ENCODE data around the gene AACS.

The AACS gene

GRCh38 chr12:125187780-125188741 is 122.8 kb downstream of the AACS start:
- DNase-seq, result no peak

DNA sequence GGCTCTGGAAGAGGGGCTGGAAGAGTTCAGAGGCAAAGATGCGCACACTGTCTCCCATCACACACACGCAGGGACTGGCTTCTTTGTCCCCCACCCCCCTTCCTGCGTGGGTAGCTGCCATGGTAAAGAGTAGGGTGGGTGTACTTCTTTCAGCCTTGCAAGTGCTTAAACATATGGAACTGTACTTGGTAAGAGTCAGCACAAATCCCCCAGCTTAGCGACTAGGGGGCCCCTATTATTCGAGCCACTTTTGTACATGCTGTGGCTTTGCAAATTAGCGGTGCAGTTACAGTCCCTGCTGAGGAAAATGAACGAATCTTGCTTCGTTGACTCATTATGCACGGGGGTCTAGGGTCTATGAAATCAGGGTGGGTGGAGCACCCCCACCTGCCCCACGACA is 123.8 kb downstream of the AACS start:
- no peak for DNase-seq

GRCh38 chr12:125189502-125189901 is 124.3 kb downstream of the AACS start:
- no peak for DNase-seq

DNA sequence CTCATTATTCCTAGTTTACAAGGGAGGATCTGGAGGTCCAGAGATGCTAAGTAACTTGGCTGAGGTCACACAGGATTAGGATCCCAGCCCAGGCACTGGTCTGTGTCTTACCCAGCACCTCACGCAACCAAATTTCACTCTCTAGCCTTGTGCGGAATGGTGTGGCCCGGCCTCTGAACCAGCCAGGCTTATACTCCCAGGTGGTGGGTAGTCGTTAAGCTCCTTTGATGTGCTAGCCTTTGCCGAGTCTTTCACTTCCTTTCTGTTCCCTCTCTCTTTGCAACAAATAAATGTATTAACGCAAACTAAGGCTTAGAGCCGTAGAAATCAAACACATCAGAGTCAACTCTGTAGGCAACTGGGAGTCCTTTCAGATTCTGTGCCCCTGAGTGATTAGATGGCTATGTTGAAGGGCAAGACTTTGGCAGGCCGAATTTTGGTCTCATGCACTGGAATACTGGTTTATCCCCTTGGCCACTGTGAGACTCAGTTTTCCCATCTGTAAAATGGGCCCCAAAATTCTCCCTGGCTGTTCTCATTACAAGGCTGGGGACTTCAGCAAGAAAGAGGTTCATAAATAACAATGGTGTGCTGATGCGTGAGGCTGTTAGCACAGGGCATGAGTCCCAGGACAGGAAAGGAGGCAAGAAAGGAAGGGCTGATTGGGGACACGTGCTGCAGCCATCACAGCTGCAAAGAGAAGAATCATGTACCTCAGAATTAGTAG is 126.3 kb downstream of the AACS start:
- DNase-seq, result no peak

GRCh38 chr12:125192690-125193221 is 127.5 kb downstream of the AACS start:
- no peak for DNase-seq

All from EL (cell line).